NCI-H187 treated with DMSO at 0.1 percent for 48 hours (cell line): ENCODE data around the gene GDA.

Experiments
- DNase-seq: peaks from one replicate; lab custom pipeline; 2025; lab: John Stamatoyannopoulos, UW

Gene GDA

GRCh38 chr9:72150661-72151060 is 1.4 kb downstream of the GDA start:
- no peak for DNase-seq

- DNase-seq: no peak
Observed at GRCh38 chr9:72151104-72151503, 1.9 kb downstream of the GDA start.

- no peak for DNase-seq
Observed at GRCh38 chr9:72154468-72155285, 5.4 kb downstream of the GDA start.

GRCh38 chr9:72155301-72155700 is 6.1 kb downstream of the GDA start:
- DNase-seq: no peak

GRCh38 chr9:72156586-72156985 is 7.3 kb downstream of the GDA start:
- DNase-seq: no peak

GRCh38 chr9:72158680-72159079 is 9.4 kb downstream of the GDA start:
- DNase-seq: no peak

- DNase-seq: no peak
Observed at GRCh38 chr9:72160446-72161123, 11.3 kb downstream of the GDA start.

GRCh38 chr9:72165326-72165725 is 16.1 kb downstream of the GDA start:
- DNase-seq: no peak

- no peak for DNase-seq
Observed at GRCh38 chr9:72165821-72166547, 16.7 kb downstream of the GDA start.

GRCh38 chr9:72168075-72168474 is 18.8 kb downstream of the GDA start:
- no peak for DNase-seq

GRCh38 chr9:72169178-72169577 is 19.9 kb downstream of the GDA start:
- DNase-seq: no peak

GRCh38 chr9:72173080-72173479 is 23.8 kb downstream of the GDA start:
- DNase-seq: no peak

- DNase-seq: no peak
Observed at GRCh38 chr9:72185561-72185960, 36.3 kb downstream of the GDA start.

GRCh38 chr9:72187121-72187695 is 38.0 kb downstream of the GDA start:
- DNase-seq: no peak

GRCh38 chr9:72188232-72188631 is 39.0 kb downstream of the GDA start:
- DNase-seq: no peak

- no peak for DNase-seq
Observed at GRCh38 chr9:72193478-72193881, 44.2 kb downstream of the GDA start.

- DNase-seq: no peak
Observed at GRCh38 chr9:72199238-72199637, 50.0 kb downstream of the GDA start.

GRCh38 chr9:72200452-72200851 is 51.2 kb downstream of the GDA start:
- no peak for DNase-seq

- DNase-seq: no peak
Observed at GRCh38 chr9:72202009-72202408, 52.8 kb downstream of the GDA start.

- DNase-seq: no peak
Observed at GRCh38 chr9:72203205-72203803, 54.1 kb downstream of the GDA start.

- DNase-seq: no peak
Observed at GRCh38 chr9:72204062-72204461, 54.8 kb downstream of the GDA start.

GRCh38 chr9:72205513-72205912 is 56.3 kb downstream of the GDA start:
- no peak for DNase-seq
